GM19324 (cell line): Measurements from ENCODE around the gene THBS4.
A peak's percentile ranks its signal among the peaks of the same experiment; 100 is the strongest.
"Not testable (repeated sequence)": the region's sequence is repeated elsewhere in the genome, so short reads cannot be mapped to it uniquely, and the experiment has no call there.

Source experiments
- ATAC-seq: cut with Tn5 transposase; IDR thresholded peaks from one replicate; pipeline ENCODE4 v1.9.1; 2021; ENCODE audit warnings: mild to moderate bottlenecking, moderate library complexity; ENCODE audit not compliant: unreplicated experiment, low FRiP score

The THBS4 gene

DNA sequence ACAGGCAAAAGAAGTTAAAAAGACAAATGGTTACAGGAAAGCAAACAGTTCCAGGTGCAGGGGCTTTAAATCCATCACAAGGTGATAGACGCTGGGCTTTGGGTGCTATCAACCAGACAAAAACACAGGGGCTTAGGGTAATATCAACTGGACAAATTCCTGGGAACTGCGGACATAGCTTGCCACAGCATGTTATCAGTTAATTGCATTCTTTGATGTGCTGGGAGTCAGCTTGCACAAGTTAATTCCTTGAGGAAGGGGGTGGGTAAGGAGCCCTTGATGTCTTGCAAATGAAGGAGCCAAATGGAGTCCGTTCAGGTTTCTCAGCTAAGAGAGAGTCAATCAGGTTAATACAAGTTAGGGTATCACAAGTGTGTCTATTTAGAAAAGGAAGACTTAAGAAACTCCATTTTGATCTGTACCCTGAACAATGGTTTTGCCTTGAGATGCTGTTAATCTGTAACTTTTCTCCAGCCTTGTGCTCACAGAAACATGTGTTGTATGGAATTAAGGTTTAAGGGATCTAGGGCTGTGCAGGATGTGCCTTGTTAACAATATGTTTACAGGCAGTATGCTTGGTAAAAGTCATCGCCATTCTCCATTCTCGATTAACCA lies 76.3 kb downstream of the THBS4 start:
- not testable (repeated sequence) for ATAC-seq

- ATAC-seq, result no peak
Measured at GRCh38 chr5:80114860-80115259, 79.7 kb downstream of the THBS4 start.

DNA sequence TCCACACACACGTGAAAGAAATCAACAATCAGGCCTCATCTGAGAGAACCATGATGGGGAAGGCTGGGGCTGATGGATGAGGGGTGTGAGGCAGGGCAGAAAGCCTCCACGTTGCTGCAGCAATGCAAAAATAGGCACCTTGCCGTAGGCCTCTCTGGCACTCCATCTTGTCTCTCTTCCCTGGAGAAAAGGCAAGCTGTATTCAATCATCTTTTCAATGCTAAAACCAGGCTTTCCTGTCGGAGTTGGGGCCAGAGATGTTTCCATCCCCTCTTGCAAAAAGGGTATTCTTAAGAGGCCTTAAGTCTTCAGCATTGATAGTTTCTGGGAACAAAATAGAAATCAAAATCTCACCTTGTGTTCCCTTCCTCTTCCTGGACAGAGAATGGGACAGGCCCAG lies 80.9 kb downstream of the THBS4 start:
- ATAC-seq, result no peak

- ATAC-seq, result no peak
Measured at GRCh38 chr5:80116465-80116864, 81.3 kb downstream of the THBS4 start.

DNA sequence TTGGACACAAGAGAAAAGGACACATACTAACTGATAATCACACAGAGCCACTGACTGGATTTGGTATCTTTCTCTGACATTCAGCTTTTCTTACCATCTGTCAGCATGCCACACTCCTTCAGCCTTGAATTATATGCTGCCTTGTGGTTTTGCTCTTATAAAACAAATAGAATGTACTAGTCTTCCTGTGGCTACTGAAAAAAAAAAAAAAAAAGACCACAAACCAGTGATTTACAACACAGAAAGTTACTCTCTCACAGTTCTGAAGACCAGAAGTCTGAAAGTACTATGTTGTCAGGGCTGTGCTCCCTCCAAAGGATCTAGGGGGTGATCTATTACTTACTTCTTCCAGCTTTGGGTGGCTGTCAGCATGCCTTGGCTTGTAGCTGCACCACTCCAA lies 82.3 kb downstream of the THBS4 start:
- no peak for ATAC-seq

GRCh38 chr5:80119372-80119771 lies 84.2 kb downstream of the THBS4 start:
- no peak for ATAC-seq

- no peak for ATAC-seq
Measured at GRCh38 chr5:80122579-80122978, 87.4 kb downstream of the THBS4 start.

GRCh38 chr5:80124121-80124918 lies 89.2 kb downstream of the THBS4 start:
- ATAC-seq, result no peak

DNA sequence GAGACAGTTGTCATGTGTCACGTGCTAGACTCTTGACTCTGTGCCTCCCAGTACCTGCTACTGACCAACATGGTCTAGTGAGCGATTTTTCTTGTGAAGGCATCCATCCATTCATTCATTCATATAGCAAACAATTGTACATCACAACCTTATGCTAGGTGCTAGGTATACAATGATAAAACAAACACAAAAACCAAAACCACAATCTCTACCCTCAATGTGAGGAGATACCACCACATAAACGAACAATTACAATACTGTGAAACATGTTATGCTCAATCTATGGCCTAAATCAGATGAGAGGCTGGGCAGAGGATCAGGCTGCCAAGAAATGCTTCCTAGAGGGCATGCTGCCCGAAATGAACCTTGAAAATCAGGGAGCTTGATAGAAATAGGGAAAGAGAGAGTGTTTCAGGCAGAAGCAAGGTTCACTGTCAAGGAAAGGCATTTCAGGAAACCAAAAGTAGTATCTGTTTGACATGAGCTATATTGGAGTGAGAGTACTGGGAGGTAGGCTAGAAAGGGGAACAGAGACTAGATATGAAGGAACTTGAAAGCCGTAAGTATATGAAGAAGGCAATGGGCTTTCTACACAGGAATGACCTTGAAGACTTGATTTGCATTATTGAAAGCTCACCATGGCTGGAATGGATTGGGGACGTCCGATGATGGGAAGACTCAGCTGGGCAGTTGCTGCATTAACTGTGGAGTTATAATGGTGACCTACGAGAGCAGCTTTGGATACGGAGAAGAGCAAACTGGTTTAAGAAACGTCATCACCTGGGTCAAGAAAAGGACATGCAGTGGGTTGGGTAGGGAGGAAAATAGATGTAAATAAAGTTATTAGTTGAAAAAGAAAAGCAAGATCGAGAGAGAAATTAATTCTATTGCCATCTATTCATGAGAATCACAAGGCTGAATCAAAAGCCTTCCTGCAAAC lies 90.1 kb downstream of the THBS4 start:
- peak; percentile 89 for ATAC-seq

- ATAC-seq, result peak; percentile 42
Measured at GRCh38 chr5:80125962-80126480, 90.9 kb downstream of the THBS4 start.

- no peak for ATAC-seq
Measured at GRCh38 chr5:80127116-80127552, 92.0 kb downstream of the THBS4 start.

DNA sequence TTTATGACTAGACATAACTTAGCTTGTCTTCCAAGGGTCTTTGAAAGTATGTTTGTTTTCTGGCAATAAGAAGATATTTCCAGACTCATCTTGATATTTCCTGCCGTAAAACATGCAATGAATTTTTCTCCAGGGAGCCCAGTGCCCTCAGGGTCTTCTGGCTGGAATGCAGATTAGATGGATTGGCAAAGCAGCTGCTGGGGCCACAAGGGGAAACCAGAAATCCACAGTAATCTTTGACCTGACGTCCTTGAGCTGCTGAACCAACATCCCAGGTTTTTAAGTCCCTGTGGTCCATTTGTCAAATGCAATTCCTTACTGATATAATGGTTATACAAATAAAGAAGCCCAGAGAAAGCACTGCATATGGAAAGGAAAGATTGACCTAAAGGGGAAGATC lies 93.0 kb downstream of the THBS4 start:
- ATAC-seq, result no peak

- ATAC-seq, result no peak
Measured at GRCh38 chr5:80129146-80129545, 94.0 kb downstream of the THBS4 start.
